HepG2 (cell line): Measurements from ENCODE around the gene GNG13. TPM values are rescaled to one million over a fixed set of nuclear protein-coding genes. Genes with fewer than 3 reads are reported as not detected.

ENCODE experiments used
- ARNT2 ChIP-seq: sonication (generic); formaldehyde crosslinking; IDR thresholded peaks from 2 replicates; pipeline ENCODE4 v1.8.0; 2022; ENCODE audit warnings: mild to moderate bottlenecking, low read depth, missing genetic modification reagents, moderate library complexity
- DMAP1 ChIP-seq: IDR thresholded peaks from 2 replicates; pipeline ENCODE4 v1.6.1; 2016
- HNRNPH1 ChIP-seq: fragments of 200-400 bp; formaldehyde crosslinking; optimal IDR thresholded peaks from 2 replicates; pipeline ENCODE3; 2017; ENCODE audit warnings: mild to moderate bottlenecking, low read depth, low read length
- NFYB ChIP-seq: sonication (generic); formaldehyde crosslinking; IDR thresholded peaks from 2 replicates; pipeline ENCODE4 v1.4.0; 2020; ENCODE audit warnings: missing genetic modification reagents
- SMARCE1 ChIP-seq: fragments of 450-650 bp; IDR thresholded peaks from 2 replicates; pipeline ENCODE4 v1.6.1; 2017; ENCODE audit warnings: borderline replicate concordance
- STAT5B ChIP-seq: sonication (generic); formaldehyde crosslinking; IDR thresholded peaks from 2 replicates; pipeline ENCODE4 v1.4.0; 2020; ENCODE audit warnings: missing genetic modification reagents
- ZFY ChIP-seq: sonication (generic); formaldehyde crosslinking; IDR thresholded peaks from 2 replicates; pipeline ENCODE4 v1.4.0; 2020; ENCODE audit warnings: missing genetic modification reagents
- ZNF263 ChIP-seq: sonication (generic); formaldehyde crosslinking; IDR thresholded peaks from 2 replicates; pipeline ENCODE4 v1.4.0; 2020; ENCODE audit warnings: missing genetic modification reagents
- ZNF33B ChIP-seq: sonication (generic); formaldehyde crosslinking; IDR thresholded peaks from 2 replicates; pipeline ENCODE4 v1.5.1; 2020; ENCODE audit warnings: mild to moderate bottlenecking, missing genetic modification reagents
- polyA plus RNA-seq, 8 experiments: library from polyadenylated mRNA; depleted of rRNA in 3 of 8; stranded (reverse) in 7 of 8; unstranded in 1 of 8; fragments of >200 nt; fragmentation: Illumina TruSeq in 4 of 8; extraction: Trizol in 4 of 8; gene quantifications; 2 replicates each; pipeline versions ENCODE4 v1.2.1 to v1.2.3, GENCODE V29; 2011 to 2016; ENCODE audit warnings: low read depth in 4 of 8, missing spikeins in 1 of 8, mixed read lengths in 1 of 8; ENCODE audit not compliant: insufficient read depth in 1 of 8
- total RNA-seq, 5 experiments: library from RNA; depleted of rRNA; stranded (reverse); fragments of >200 nt; fragmentation: Illumina TruSeq; extraction: Trizol; gene quantifications; 2 replicates each; pipeline ENCODE4 v1.2.3, GENCODE V29; 2016; ENCODE audit warnings: low read depth in 1 of 5
- TF ChIP-seq, protein P1 (sequence below): fragments of 450-650 bp; IDR thresholded peaks from 2 replicates; pipeline ENCODE4 v1.6.1; 2016
- TF ChIP-seq, protein P2 (sequence below): sonication (generic); formaldehyde crosslinking; IDR thresholded peaks from 2 replicates; pipeline ENCODE4 v1.8.0; 2022; ENCODE audit warnings: missing genetic modification reagents, mild to moderate bottlenecking, borderline replicate concordance
- TF ChIP-seq, protein P3 (sequence below): conservative IDR thresholded peaks from 2 replicates; pipeline ENCODE4 v1.6.1; 2018; ENCODE audit warnings: missing genetic modification reagents
- TF ChIP-seq, protein P4 (sequence below): sonication (generic); formaldehyde crosslinking; IDR thresholded peaks from 2 replicates; pipeline ENCODE4 v1.5.0; 2020; ENCODE audit warnings: missing genetic modification reagents, mild to moderate bottlenecking, borderline replicate concordance

Gene GNG13
- total and polyA plus RNA-seq, 2 of the 13 experiments (the other 11 are each of a cell fraction or from before 2014, with no cell fraction given): not detected

DNA sequence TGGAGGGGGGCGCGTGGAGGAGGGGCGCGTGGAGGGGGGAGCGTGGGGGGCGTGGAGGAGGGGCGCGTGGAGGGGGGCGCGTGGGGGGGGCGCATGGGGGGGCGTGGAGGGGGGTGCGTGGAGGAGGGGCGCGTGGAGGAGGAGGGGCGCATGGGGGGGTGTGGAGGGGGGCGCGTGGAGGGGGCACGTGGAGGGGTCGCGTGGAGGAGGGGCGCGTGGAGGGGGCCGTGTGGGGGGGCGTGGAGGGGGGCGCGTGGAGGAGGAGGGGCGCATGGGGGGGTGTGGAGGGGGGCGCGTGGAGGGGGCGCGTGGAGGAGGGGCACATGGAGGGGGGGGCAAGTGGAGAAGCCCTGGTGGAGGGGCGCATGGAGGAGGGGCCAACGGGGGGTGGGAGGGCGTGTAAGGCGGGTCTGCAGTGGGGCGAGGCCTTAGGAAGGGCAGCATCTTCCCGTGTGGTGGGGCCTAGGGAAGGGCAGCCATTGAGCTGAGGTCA lies 32.7 kb downstream of the GNG13 start (continued):
- TF ChIP-seq ZNF263 (CRISPR knock-in tag): no peak
- TF ChIP-seq ZNF33B (CRISPR knock-in tag): no peak
- TF ChIP-seq, protein P1, sequence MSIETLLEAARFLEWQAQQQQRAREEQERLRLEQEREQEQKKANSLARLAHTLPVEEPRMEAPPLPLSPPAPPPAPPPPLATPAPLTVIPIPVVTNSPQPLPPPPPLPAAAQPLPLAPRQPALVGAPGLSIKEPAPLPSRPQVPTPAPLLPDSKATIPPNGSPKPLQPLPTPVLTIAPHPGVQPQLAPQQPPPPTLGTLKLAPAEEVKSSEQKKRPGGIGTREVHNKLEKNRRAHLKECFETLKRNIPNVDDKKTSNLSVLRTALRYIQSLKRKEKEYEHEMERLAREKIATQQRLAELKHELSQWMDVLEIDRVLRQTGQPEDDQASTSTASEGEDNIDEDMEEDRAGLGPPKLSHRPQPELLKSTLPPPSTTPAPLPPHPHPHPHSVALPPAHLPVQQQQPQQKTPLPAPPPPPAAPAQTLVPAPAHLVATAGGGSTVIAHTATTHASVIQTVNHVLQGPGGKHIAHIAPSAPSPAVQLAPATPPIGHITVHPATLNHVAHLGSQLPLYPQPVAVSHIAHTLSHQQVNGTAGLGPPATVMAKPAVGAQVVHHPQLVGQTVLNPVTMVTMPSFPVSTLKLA: no peak
- TF ChIP-seq ARNT2: no peak
- TF ChIP-seq, protein P2, sequence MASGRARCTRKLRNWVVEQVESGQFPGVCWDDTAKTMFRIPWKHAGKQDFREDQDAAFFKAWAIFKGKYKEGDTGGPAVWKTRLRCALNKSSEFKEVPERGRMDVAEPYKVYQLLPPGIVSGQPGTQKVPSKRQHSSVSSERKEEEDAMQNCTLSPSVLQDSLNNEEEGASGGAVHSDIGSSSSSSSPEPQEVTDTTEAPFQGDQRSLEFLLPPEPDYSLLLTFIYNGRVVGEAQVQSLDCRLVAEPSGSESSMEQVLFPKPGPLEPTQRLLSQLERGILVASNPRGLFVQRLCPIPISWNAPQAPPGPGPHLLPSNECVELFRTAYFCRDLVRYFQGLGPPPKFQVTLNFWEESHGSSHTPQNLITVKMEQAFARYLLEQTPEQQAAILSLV (CRISPR knock-in tag): no peak
- TF ChIP-seq SMARCE1: no peak
- TF ChIP-seq, protein P3, sequence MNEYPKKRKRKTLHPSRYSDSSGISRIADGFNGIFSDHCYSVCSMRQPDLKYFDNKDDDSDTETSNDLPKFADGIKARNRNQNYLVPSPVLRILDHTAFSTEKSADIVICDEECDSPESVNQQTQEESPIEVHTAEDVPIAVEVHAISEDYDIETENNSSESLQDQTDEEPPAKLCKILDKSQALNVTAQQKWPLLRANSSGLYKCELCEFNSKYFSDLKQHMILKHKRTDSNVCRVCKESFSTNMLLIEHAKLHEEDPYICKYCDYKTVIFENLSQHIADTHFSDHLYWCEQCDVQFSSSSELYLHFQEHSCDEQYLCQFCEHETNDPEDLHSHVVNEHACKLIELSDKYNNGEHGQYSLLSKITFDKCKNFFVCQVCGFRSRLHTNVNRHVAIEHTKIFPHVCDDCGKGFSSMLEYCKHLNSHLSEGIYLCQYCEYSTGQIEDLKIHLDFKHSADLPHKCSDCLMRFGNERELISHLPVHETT (CRISPR knock-in tag): no peak
- TF ChIP-seq NFYB: no peak
- TF ChIP-seq STAT5B (CRISPR knock-in tag): no peak
- TF ChIP-seq, protein P4, sequence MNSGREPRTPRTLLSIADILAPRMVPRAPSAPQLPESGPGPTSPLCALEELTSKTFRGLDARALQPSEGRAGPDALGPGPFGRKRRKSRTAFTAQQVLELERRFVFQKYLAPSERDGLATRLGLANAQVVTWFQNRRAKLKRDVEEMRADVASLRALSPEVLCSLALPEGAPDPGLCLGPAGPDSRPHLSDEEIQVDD (CRISPR knock-in tag): no peak
- TF ChIP-seq ZFY: no peak
- no peak for TF ChIP-seq HNRNPH1
- TF ChIP-seq DMAP1 (CRISPR knock-in tag): no peak
